ENCODE measurements around the gene ZNF366.

DNA sequence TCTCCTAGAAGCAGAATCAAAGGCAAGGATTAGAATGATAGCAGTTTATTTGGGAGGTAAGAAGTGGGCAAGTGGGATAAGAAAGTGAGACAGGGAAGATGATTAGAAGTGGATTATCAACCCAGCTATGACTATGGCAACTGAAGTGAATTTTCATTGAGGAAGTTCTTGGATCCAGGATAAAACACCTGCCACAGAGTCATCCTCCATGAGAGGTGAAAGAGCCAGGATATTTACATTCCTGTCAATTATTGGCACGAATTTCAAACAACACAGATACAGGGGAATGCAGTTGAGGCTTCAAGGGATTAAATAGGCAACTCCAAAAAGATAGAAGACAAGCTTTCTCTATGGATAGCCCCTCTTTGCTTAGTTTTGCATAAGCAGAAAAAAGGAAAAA is 31.8 kb upstream of the ZNF366 start:
- TF ChIP-seq POLR2A (IDR thresholded peaks at IDR 0.05; ENCODE audit: low read length) = no peak
- TF ChIP-seq, protein P1, sequence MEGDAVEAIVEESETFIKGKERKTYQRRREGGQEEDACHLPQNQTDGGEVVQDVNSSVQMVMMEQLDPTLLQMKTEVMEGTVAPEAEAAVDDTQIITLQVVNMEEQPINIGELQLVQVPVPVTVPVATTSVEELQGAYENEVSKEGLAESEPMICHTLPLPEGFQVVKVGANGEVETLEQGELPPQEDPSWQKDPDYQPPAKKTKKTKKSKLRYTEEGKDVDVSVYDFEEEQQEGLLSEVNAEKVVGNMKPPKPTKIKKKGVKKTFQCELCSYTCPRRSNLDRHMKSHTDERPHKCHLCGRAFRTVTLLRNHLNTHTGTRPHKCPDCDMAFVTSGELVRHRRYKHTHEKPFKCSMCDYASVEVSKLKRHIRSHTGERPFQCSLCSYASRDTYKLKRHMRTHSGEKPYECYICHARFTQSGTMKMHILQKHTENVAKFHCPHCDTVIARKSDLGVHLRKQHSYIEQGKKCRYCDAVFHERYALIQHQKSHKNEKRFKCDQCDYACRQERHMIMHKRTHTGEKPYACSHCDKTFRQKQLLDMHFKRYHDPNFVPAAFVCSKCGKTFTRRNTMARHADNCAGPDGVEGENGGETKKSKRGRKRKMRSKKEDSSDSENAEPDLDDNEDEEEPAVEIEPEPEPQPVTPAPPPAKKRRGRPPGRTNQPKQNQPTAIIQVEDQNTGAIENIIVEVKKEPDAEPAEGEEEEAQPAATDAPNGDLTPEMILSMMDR (IDR thresholded peaks at IDR 0.05) = no peak

Measured in A549 (cell line).